ENCODE results near the gene PDE6B. TPM values are rescaled to one million over a fixed set of nuclear protein-coding genes. Genes with fewer than 3 reads are reported as not detected.

PDE6B gene
- total and polyA plus RNA-seq, 2 of the 13 experiments (the other 11 are each of a cell fraction or from before 2014, with no cell fraction given), result 0.38 to 0.40 TPM

DNA sequence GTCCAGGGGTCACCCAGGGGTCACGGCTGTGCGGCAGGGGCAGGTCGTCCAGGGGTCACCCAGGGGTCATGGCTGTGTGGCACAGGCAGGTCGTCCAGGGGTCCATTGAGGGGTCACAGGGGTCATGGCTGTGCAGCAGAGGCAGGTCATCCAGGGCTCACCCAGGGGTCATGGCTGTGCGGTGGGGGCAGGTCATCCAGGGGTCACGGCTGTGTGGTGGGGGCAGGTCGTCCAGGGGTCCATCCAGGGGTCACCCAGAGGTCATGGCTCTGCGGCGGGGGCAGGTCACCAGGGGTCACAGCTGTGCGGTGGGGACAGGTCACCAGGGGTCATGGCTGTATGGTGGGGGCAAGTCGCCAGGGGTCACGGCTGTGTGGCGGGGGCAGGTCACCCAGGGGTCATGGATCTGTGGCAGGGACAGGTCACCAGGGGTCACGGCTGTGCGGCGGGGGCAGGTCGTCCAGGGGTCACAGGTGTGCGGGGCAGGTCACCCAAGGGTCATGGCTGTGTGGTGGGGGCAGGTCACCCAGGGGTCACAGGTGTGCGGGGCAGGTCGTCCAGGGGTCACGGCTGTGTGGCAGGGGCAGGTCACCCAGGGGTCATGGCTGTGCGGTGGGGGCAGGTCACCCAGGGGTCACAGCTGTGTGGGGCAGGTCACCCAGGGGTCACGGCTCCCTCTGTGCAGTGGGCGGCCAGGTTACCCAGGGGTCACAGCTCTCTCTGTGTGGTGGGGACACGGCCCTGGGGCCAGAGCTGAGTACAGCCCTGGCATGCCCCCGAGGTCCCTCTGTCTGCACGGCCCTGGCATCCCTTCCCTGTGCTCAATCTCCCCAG, 32.7 kb downstream of the PDE6B start:
- Histone ChIP-seq H3K36me3 (replicated peaks in 1 of 2; ENCODE audit: control insufficient read depth in 1 of 2, insufficient read depth in 2 of 2, low read length in 2 of 2) (no peaks in the 10 kb centered on the region), H3K27ac (ENCODE audit: extremely low read length, insufficient read depth, low read length) (no peak overlapping the region), H4K20me1 (ENCODE audit: insufficient read depth, low read length) (no peaks in the 10 kb centered on the region), H3K4me3 (replicated peaks in 1 of 3; ENCODE audit: insufficient read depth in 1 of 3, low read depth in 2 of 3, low read length in 3 of 3) (no peak overlapping the region), H3K9ac (ENCODE audit: insufficient read depth, low read depth, low read length) (no peak overlapping the region), H2AFZ (ENCODE audit: low read length) (no peak overlapping the region), H3K79me2 (ENCODE audit: insufficient read depth, low read length) (no peaks in the 10 kb centered on the region), H3K4me1 (ENCODE audit: insufficient read depth, low read length) (peaks cover 56% of the 10 kb centered on the region), H3K4me2 (ENCODE audit: low read depth, low read length) (no peak overlapping the region), H3K27me3 (ENCODE audit: control insufficient read depth in 1 of 2, insufficient read depth in 2 of 2, low read length in 2 of 2) (peaks cover 7 to 20% of the 10 kb centered on the region in 2 experiments), H3K9me3 (ENCODE audit: low read length) (no peaks in the 10 kb centered on the region)
- FAIRE-seq (no peak), ATAC-seq (peak; percentile 9), DNase-seq (ENCODE audit: low spot score) (no peak)
- in situ Hi-C loops (cut with HindIII; ENCODE audit: extremely low pct_ligation_motif_present, low pct_unique_long_range_greater_than_20kb), result no loop called here
- ChIA-PET CTCF (ENCODE audit: low intra/inter-chr PET ratio, low total read pairs) (no interaction called here), POLR2A (no interaction called here)
- BruUV-seq (replicated peaks), result no TSS peak
- intact Hi-C loops (cut with micrococcal nuclease; ENCODE audit: unreplicated experiment), result no loop called here
- no peak for TF ChIP-seq FOXO1 (CRISPR knock-in tag; IDR thresholded peaks at IDR 0.05)
- peak; percentile 58; the same call in 1 of the 2 replicates for TF ChIP-seq RXRA (CRISPR knock-in tag; IDR thresholded peaks at IDR 0.05)
- TF ChIP-seq, protein P1, sequence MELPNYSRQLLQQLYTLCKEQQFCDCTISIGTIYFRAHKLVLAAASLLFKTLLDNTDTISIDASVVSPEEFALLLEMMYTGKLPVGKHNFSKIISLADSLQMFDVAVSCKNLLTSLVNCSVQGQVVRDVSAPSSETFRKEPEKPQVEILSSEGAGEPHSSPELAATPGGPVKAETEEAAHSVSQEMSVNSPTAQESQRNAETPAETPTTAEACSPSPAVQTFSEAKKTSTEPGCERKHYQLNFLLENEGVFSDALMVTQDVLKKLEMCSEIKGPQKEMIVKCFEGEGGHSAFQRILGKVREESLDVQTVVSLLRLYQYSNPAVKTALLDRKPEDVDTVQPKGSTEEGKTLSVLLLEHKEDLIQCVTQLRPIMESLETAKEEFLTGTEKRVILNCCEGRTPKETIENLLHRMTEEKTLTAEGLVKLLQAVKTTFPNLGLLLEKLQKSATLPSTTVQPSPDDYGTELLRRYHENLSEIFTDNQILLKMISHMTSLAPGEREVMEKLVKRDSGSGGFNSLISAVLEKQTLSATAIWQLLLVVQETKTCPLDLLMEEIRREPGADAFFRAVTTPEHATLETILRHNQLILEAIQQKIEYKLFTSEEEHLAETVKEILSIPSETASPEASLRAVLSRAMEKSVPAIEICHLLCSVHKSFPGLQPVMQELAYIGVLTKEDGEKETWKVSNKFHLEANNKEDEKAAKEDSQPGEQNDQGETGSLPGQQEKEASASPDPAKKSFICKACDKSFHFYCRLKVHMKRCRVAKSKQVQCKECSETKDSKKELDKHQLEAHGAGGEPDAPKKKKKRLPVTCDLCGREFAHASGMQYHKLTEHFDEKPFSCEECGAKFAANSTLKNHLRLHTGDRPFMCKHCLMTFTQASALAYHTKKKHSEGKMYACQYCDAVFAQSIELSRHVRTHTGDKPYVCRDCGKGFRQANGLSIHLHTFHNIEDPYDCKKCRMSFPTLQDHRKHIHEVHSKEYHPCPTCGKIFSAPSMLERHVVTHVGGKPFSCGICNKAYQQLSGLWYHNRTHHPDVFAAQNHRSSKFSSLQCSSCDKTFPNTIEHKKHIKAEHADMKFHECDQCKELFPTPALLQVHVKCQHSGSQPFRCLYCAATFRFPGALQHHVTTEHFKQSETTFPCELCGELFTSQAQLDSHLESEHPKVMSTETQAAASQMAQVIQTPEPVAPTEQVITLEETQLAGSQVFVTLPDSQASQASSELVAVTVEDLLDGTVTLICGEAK (IDR thresholded peaks at IDR 0.05), result no peak
- TF ChIP-seq, protein P1 (CRISPR knock-in tag; IDR thresholded peaks at IDR 0.05), result no peak
- peak; percentile 77 for TF ChIP-seq RARA (CRISPR knock-in tag; IDR thresholded peaks at IDR 0.05)
- TF ChIP-seq NR2C2 (CRISPR knock-in tag; IDR thresholded peaks at IDR 0.05; ENCODE audit: borderline replicate concordance), result peak; percentile 19
- TF ChIP-seq, protein P2, sequence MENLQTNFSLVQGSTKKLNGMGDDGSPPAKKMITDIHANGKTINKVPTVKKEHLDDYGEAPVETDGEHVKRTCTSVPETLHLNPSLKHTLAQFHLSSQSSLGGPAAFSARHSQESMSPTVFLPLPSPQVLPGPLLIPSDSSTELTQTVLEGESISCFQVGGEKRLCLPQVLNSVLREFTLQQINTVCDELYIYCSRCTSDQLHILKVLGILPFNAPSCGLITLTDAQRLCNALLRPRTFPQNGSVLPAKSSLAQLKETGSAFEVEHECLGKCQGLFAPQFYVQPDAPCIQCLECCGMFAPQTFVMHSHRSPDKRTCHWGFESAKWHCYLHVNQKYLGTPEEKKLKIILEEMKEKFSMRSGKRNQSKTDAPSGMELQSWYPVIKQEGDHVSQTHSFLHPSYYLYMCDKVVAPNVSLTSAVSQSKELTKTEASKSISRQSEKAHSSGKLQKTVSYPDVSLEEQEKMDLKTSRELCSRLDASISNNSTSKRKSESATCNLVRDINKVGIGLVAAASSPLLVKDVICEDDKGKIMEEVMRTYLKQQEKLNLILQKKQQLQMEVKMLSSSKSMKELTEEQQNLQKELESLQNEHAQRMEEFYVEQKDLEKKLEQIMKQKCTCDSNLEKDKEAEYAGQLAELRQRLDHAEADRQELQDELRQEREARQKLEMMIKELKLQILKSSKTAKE (CRISPR knock-in tag; IDR thresholded peaks at IDR 0.05; ENCODE audit: borderline replicate concordance), result peak; percentile 11; the same call in 1 of the 2 replicates
- peak; percentile 54 for TF ChIP-seq NR2F6 (IDR thresholded peaks at IDR 0.05)
- TF ChIP-seq NR2F6 (CRISPR knock-in tag; IDR thresholded peaks at IDR 0.05), result peak; percentile 48; the same call in 1 of the 2 replicates
- 55% methylated on average over 12 of the region's 27 CpGs for WGBS (ENCODE audit: low lambda C conversion rate)
